ENCODE data around the gene FERD3L.

FERD3L gene

GRCh38 chr7:19117091-19117869 lies 27.9 kb downstream of the FERD3L start, which contains the start of gene TWIST1:
TSS of gene TWIST1 (minus strand) at chr7:19117636. CDS start at chr7:19117321, 315 bp downstream.
- DNase-seq (ENCODE audit: low read depth) = no peak

GRCh38 chr7:19116121-19117090 lies 28.8 kb downstream of the FERD3L start:
- no peak for DNase-seq (ENCODE audit: low read depth)

GRCh38 chr7:19114551-19114855 lies 30.7 kb downstream of the FERD3L start:
- no peak for DNase-seq (ENCODE audit: low read depth)

- DNase-seq (ENCODE audit: low read depth) = no peak
Measured at GRCh38 chr7:19113855-19114550, 31.2 kb downstream of the FERD3L start.

- DNase-seq (ENCODE audit: low read depth) = no peak
Measured at GRCh38 chr7:19113002-19113350, 32.2 kb downstream of the FERD3L start.

GRCh38 chr7:19112274-19113001 lies 32.8 kb downstream of the FERD3L start:
- DNase-seq (ENCODE audit: low read depth) = no peak

GRCh38 chr7:19111474-19112273 lies 33.5 kb downstream of the FERD3L start:
- DNase-seq (ENCODE audit: low read depth) = no peak

GRCh38 chr7:19110776-19111175 lies 34.4 kb downstream of the FERD3L start:
- DNase-seq (ENCODE audit: low read depth) = no peak

GRCh38 chr7:19110026-19110730 lies 35.0 kb downstream of the FERD3L start:
- no peak for DNase-seq (ENCODE audit: low read depth)

- DNase-seq (ENCODE audit: low read depth) = no peak
Measured at GRCh38 chr7:19109000-19109946, 35.9 kb downstream of the FERD3L start.

- DNase-seq (ENCODE audit: low read depth) = no peak
Measured at GRCh38 chr7:19107356-19108146, 37.7 kb downstream of the FERD3L start.

- no peak for DNase-seq (ENCODE audit: low read depth)
Measured at GRCh38 chr7:19107081-19107355, 38.2 kb downstream of the FERD3L start.

- DNase-seq (ENCODE audit: low read depth) = no peak
Measured at GRCh38 chr7:19106241-19107080, 38.8 kb downstream of the FERD3L start.

- DNase-seq (ENCODE audit: low read depth) = no peak
Measured at GRCh38 chr7:19105546-19105945, 39.7 kb downstream of the FERD3L start.

GRCh38 chr7:19104811-19105210 lies 40.4 kb downstream of the FERD3L start:
- no peak for DNase-seq (ENCODE audit: low read depth)

- no peak for DNase-seq (ENCODE audit: low read depth)
Measured at GRCh38 chr7:19102884-19103283, 42.3 kb downstream of the FERD3L start.

- DNase-seq (ENCODE audit: low read depth) = no peak
Measured at GRCh38 chr7:19101909-19102308, 43.3 kb downstream of the FERD3L start.

- no peak for DNase-seq (ENCODE audit: low read depth)
Measured at GRCh38 chr7:19101472-19101871, 43.7 kb downstream of the FERD3L start.

Data from activated T-helper 1 cell treated with Interleukin-2 at 50 U/mL for 16 hours (primary cell).